HepG2 (cell line): Measurements from ENCODE around the gene OR13C8. TPM values are rescaled to one million over a fixed set of nuclear protein-coding genes. Genes with fewer than 3 reads are reported as not detected.

Experiments used
- ATAC-seq: fragments of 200-7000 bp; cut with Tn5 transposase; 3 replicates; pipeline ENCODE4 v1.9.1; 2020; ENCODE audit warnings: mild to moderate bottlenecking, moderate library complexity
- BruUV-seq: library from RNA; stranded (reverse); fragments of 400-500 nt; replicated peaks from 2 replicates; lab custom pipeline; 2021; lab: Mats Ljungman, UMichigan
- CTCF ChIA-PET: fragments of 300-600 bp; formaldehyde crosslinking; extraction: SDS; loops from one replicate; lab custom pipeline; 2021; ENCODE audit warnings: low total read pairs, inconsistent platforms, low intra/inter-chr PET ratio; lab: Yijun Ruan, JAX
- POLR2A ChIA-PET: fragments of 350-600 bp; sonication (Branson Sonifier 250); formaldehyde crosslinking; loops from one replicate; lab custom pipeline; 2020; ENCODE audit warnings: antibody characterized with exemption, inconsistent platforms; lab: Yijun Ruan, JAX
- DNase-seq: peaks from one replicate; pipeline ENCODE4 v3.0.0-alpha.2; 2015; ENCODE audit warnings: low spot score
- FAIRE-seq: peaks from 3 replicates; lab custom pipeline; 2011; peaks lifted over from hg19 to GRCh38; lab: Jason Lieb, UNC
- H2AFZ ChIP-seq: one replicate; pipeline ENCODE4 v1.6.1; 2011; ENCODE audit warnings: low read length, inconsistent platforms
- H3K27ac ChIP-seq: fragments of 300-600 bp; 3 replicates; pipeline ENCODE4 v1.8.0; 2011; ENCODE audit warnings: mixed run types, mild to moderate bottlenecking, mixed read lengths, low read length, inconsistent platforms; ENCODE audit not compliant: insufficient read depth; ENCODE audit errors: extremely low read length
- H3K27me3 ChIP-seq, 2 experiments: fragments of 200-600 bp in 1 of 2; 2 replicates in 1 of 2; 3 replicates in 1 of 2; pipeline versions ENCODE4 v1.6.0 to v1.8.0; 2011; ENCODE audit warnings: low read length in 2 of 2, mild to moderate bottlenecking in 2 of 2, moderate library complexity in 2 of 2, inconsistent platforms in 1 of 2; ENCODE audit not compliant: insufficient read depth in 2 of 2, control insufficient read depth in 1 of 2
- H3K36me3 ChIP-seq, 2 experiments: fragments of 200-600 bp in 1 of 2; replicated peaks in 1 of 2; 2 replicates in 1 of 2; 3 replicates in 1 of 2; pipeline versions ENCODE4 v1.5.1 to v1.8.0; 2011; ENCODE audit warnings: low read length in 2 of 2, inconsistent platforms in 1 of 2; ENCODE audit not compliant: insufficient read depth in 2 of 2, control insufficient read depth in 1 of 2
- H3K4me1 ChIP-seq: 2 replicates; pipeline ENCODE4 v1.5.1; 2012; ENCODE audit warnings: low read length, inconsistent platforms; ENCODE audit not compliant: insufficient read depth
- H3K4me2 ChIP-seq: 2 replicates; pipeline ENCODE4 v1.6.0; 2011; ENCODE audit warnings: low read depth, low read length, inconsistent platforms
- H3K4me3 ChIP-seq, 3 experiments: fragments of 200-600 bp in 1 of 3; sonication (generic), shearing (Covaris generic) in 1 of 3; replicated peaks in 1 of 3; 2 replicates each; pipeline ENCODE4 v1.5.1; 2011 to 2016; ENCODE audit warnings: low read length in 3 of 3, inconsistent platforms in 2 of 3, low read depth in 2 of 3, mild to moderate bottlenecking in 2 of 3, control low read depth in 1 of 3, mixed read lengths in 1 of 3; ENCODE audit not compliant: insufficient read depth in 1 of 3
- H3K79me2 ChIP-seq: one replicate; pipeline ENCODE4 v1.6.1; 2011; ENCODE audit warnings: low read length, inconsistent platforms; ENCODE audit not compliant: insufficient read depth
- H3K9ac ChIP-seq: 2 replicates; pipeline ENCODE4 v1.6.0; 2011; ENCODE audit warnings: mild to moderate bottlenecking, low read depth, low read length, inconsistent platforms; ENCODE audit not compliant: insufficient read depth
- H3K9me3 ChIP-seq: 2 replicates; pipeline ENCODE4 v1.5.1; 2012; ENCODE audit warnings: mild to moderate bottlenecking, low read length
- H4K20me1 ChIP-seq: 2 replicates; pipeline ENCODE4 v1.6.0; 2011; ENCODE audit warnings: inconsistent platforms, mild to moderate bottlenecking, low read length, moderate library complexity; ENCODE audit not compliant: insufficient read depth
- EZH2 ChIP-seq: conservative IDR thresholded peaks from 2 replicates; pipeline ENCODE4 v1.6.1; 2012; ENCODE audit warnings: mild to moderate bottlenecking, low read depth, low read length, moderate library complexity
- KDM3A ChIP-seq: IDR thresholded peaks from 2 replicates; pipeline ENCODE4 v1.6.1; 2018; ENCODE audit warnings: low read depth, missing compliant biosample characterization
- MTF2 ChIP-seq: sonication (generic); formaldehyde crosslinking; IDR thresholded peaks from 2 replicates; pipeline ENCODE4 v1.5.0; 2020; ENCODE audit warnings: missing genetic modification reagents, borderline replicate concordance
- PBX3 ChIP-seq: sonication (generic); formaldehyde crosslinking; IDR thresholded peaks from 2 replicates; pipeline ENCODE4 v1.8.1; 2023; ENCODE audit warnings: missing genetic modification reagents, inconsistent platforms, borderline replicate concordance
- SIN3B ChIP-seq: fragments of 150-350 bp; IDR thresholded peaks from 2 replicates; pipeline ENCODE4 v1.6.1; 2014; ENCODE audit warnings: low read length
- SOX6 ChIP-seq, 2 experiments: fragments of 450-650 bp in 1 of 2; sonication (generic) in 1 of 2; formaldehyde crosslinking in 1 of 2; IDR thresholded peaks; 2 replicates each; pipeline versions ENCODE4 v1.4.0 to v1.6.1; 2017 to 2020; ENCODE audit warnings: antibody characterized with exemption in 1 of 2, mild to moderate bottlenecking in 1 of 2, missing genetic modification reagents in 1 of 2
- STAT6 ChIP-seq: sonication (generic); formaldehyde crosslinking; IDR thresholded peaks from 2 replicates; pipeline ENCODE4 v1.4.0; 2020; ENCODE audit warnings: missing genetic modification reagents, mild to moderate bottlenecking, borderline replicate concordance
- TCF7 ChIP-seq: sonication (generic); IDR thresholded peaks from 2 replicates; pipeline ENCODE4 v1.6.1; 2016; ENCODE audit warnings: antibody characterized with exemption, low read depth
- TFAP4 ChIP-seq: sonication (generic); IDR thresholded peaks from 2 replicates; pipeline ENCODE4 v1.6.1; 2016; ENCODE audit warnings: low read depth, borderline replicate concordance
- U2AF2 ChIP-seq: fragments of 200-400 bp; formaldehyde crosslinking; IDR thresholded peaks from 2 replicates; pipeline ENCODE4 v1.6.1; 2017; ENCODE audit warnings: low read depth, mild to moderate bottlenecking, low read length
- ZNF121 ChIP-seq: sonication (generic); formaldehyde crosslinking; IDR thresholded peaks from 2 replicates; pipeline ENCODE4 v1.5.0; 2020; ENCODE audit warnings: mild to moderate bottlenecking, missing genetic modification reagents
- ZNF20 ChIP-seq: sonication (generic); formaldehyde crosslinking; IDR thresholded peaks from 2 replicates; pipeline ENCODE4 v1.4.0; 2020; ENCODE audit warnings: mild to moderate bottlenecking, moderate library complexity, missing genetic modification reagents
- ZNF563 ChIP-seq: sonication (generic); formaldehyde crosslinking; IDR thresholded peaks from 2 replicates; pipeline ENCODE4 v1.8.0; 2022; ENCODE audit warnings: mild to moderate bottlenecking, moderate library complexity, missing genetic modification reagents
- ZNF619 ChIP-seq: sonication (generic); formaldehyde crosslinking; IDR thresholded peaks from 2 replicates; pipeline ENCODE4 v1.4.0; 2020; ENCODE audit warnings: mild to moderate bottlenecking, missing genetic modification reagents
- ZNF639 ChIP-seq: conservative IDR thresholded peaks from 2 replicates; pipeline ENCODE4 v1.6.1; 2018; ENCODE audit warnings: missing genetic modification reagents
- ZNF75D ChIP-seq: sonication (generic); formaldehyde crosslinking; IDR thresholded peaks from 2 replicates; pipeline ENCODE4 v1.8.1; 2023; ENCODE audit warnings: missing genetic modification reagents, mild to moderate bottlenecking, borderline replicate concordance
- ZNF770 ChIP-seq: sonication (generic); formaldehyde crosslinking; IDR thresholded peaks from 2 replicates; pipeline ENCODE4 v1.5.0; 2020; ENCODE audit warnings: mild to moderate bottlenecking, missing genetic modification reagents
- ZNF773 ChIP-seq: sonication (generic); formaldehyde crosslinking; IDR thresholded peaks from 2 replicates; pipeline ENCODE4 v1.4.0; 2020; ENCODE audit warnings: missing genetic modification reagents, borderline replicate concordance
- WGBS: methylation state at CpG from one replicate; pipeline ENCODE4 v1.1.6; 2017; ENCODE audit warnings: low lambda C conversion rate; 5-methylcytosine and 5-hydroxymethylcytosine counted together
- in situ Hi-C: cut with HindIII; loops from 2 replicates; pipeline ENCODE4 v1.10.0; 2017; ENCODE audit warnings: low pct_unique_long_range_greater_than_20kb; ENCODE audit not compliant: extremely low pct_ligation_motif_present
- intact Hi-C: fragments of 100-400 bp; cut with micrococcal nuclease; formaldehyde crosslinking; loops from one replicate; pipeline ENCODE4 v1.10.0; 2022; ENCODE audit not compliant: unreplicated experiment
- polyA plus RNA-seq, 8 experiments: library from polyadenylated mRNA; depleted of rRNA in 3 of 8; stranded (reverse) in 7 of 8; unstranded in 1 of 8; fragments of >200 nt; fragmentation: Illumina TruSeq in 4 of 8; extraction: Trizol in 4 of 8; gene quantifications; 2 replicates each; pipeline versions ENCODE4 v1.2.1 to v1.2.3, GENCODE V29; 2011 to 2016; ENCODE audit warnings: low read depth in 4 of 8, missing spikeins in 1 of 8, mixed read lengths in 1 of 8; ENCODE audit not compliant: insufficient read depth in 1 of 8
- total RNA-seq, 5 experiments: library from RNA; depleted of rRNA; stranded (reverse); fragments of >200 nt; fragmentation: Illumina TruSeq; extraction: Trizol; gene quantifications; 2 replicates each; pipeline ENCODE4 v1.2.3, GENCODE V29; 2016; ENCODE audit warnings: low read depth in 1 of 5

Gene OR13C8
- total and polyA plus RNA-seq, 2 of the 13 experiments (the other 11 are each of a cell fraction or from before 2014, with no cell fraction given): not detected

GRCh38 chr9:104606152-104606551 is 37.2 kb downstream of the OR13C8 start:
- no peak for ATAC-seq
- no peak for DNase-seq
- H3K4me2 ChIP-seq: no peak overlapping the region
- H4K20me1 ChIP-seq: no peaks in the 10 kb centered on the region
- POLR2A ChIA-PET: no interaction called here
- no peak overlapping the region for H2AFZ ChIP-seq
- no peaks in the 10 kb centered on the region for H3K27me3 ChIP-seq
- FAIRE-seq: no peak
- intact Hi-C loops (no loop called here), in situ Hi-C loops (no loop called here)
- CTCF ChIA-PET: no interaction called here
- H3K4me1 ChIP-seq: no peaks in the 10 kb centered on the region
- no peak overlapping the region for H3K9ac ChIP-seq
- no peak overlapping the region for H3K4me3 ChIP-seq
- H3K36me3 ChIP-seq: no peaks in the 10 kb centered on the region
- H3K79me2 ChIP-seq: no peaks in the 10 kb centered on the region
- H3K9me3 ChIP-seq: no peaks in the 10 kb centered on the region
- no TSS peak for BruUV-seq
- WGBS: 9% methylated on average over 2 of the region's 2 CpGs
- no peak overlapping the region for H3K27ac ChIP-seq
- TF ChIP-seq ZNF770 (CRISPR knock-in tag) (no peak), ZNF563 (no peak), EZH2 (no peak), ZNF639 (CRISPR knock-in tag) (no peak), TFAP4 (no peak), TCF7 (no peak), ZNF121 (CRISPR knock-in tag) (no peak), ZNF773 (CRISPR knock-in tag) (no peak), KDM3A (CRISPR knock-in tag) (no peak), SIN3B (no peak), MTF2 (CRISPR knock-in tag) (no peak), U2AF2 (no peak), STAT6 (CRISPR knock-in tag) (no peak), ZNF619 (CRISPR knock-in tag) (no peak), ZNF75D (CRISPR knock-in tag) (no peak), PBX3 (CRISPR knock-in tag) (no peak), SOX6 (IDR thresholded peaks at IDR 0.05) (no peak), SOX6 (CRISPR knock-in tag; IDR thresholded peaks at IDR 0.05) (no peak), ZNF20 (CRISPR knock-in tag) (no peak)
